NCI-H345 treated with DMSO at 0.1 percent for 48 hours (cell line): ENCODE data around the gene SCD.
"Not testable (repeated sequence)": the region's sequence is repeated elsewhere in the genome, so short reads cannot be mapped to it uniquely, and the experiment has no call there.

Source experiments
- DNase-seq: peaks from one replicate; lab custom pipeline; 2025; ENCODE audit not compliant: unreplicated experiment; lab: John Stamatoyannopoulos, UW

SCD gene

GRCh38 chr10:100346765-100347567 lies at the start of gene SCD:
SCD (plus strand) TSS chr10:100347233; CDS start chr10:100347505, 272 bp downstream.
- peak; percentile 88 for DNase-seq

- no peak for DNase-seq
Measured at GRCh38 chr10:100297242-100297641, 49.8 kb upstream of the SCD start.

- not testable (repeated sequence) for DNase-seq
Measured at GRCh38 chr10:100301123-100301522, 45.9 kb upstream of the SCD start.

- DNase-seq, result peak; percentile 8
Measured at GRCh38 chr10:100303724-100304319, 43.2 kb upstream of the SCD start.

- no peak for DNase-seq
Measured at GRCh38 chr10:100304414-100304813, 42.6 kb upstream of the SCD start.

DNA sequence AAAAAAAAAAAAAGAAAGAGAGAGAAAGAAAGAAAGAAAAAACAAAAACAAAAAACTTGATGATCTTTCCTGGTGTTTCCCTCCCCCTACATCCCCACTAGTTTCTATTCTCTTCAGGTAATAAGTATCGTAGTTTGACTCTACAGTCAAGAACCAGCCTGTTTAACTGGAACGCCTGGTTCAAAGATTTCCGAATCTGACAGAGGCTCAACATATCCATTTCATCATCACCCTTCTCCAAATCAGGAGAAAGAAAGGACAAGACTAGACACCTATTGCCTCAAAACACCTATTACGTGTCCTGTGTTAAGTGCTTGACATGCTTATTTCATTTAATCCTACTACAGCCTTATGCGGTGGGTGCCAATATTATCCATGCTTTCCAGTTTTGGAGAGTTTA lies 40.2 kb upstream of the SCD start:
- DNase-seq, result no peak

- DNase-seq, result no peak
Measured at GRCh38 chr10:100307684-100308083, 39.3 kb upstream of the SCD start.

GRCh38 chr10:100311298-100311697 lies 35.7 kb upstream of the SCD start:
- DNase-seq, result no peak

- DNase-seq, result no peak
Measured at GRCh38 chr10:100315615-100316014, 31.4 kb upstream of the SCD start.

GRCh38 chr10:100318207-100318606 lies 28.8 kb upstream of the SCD start:
- DNase-seq, result no peak

DNA sequence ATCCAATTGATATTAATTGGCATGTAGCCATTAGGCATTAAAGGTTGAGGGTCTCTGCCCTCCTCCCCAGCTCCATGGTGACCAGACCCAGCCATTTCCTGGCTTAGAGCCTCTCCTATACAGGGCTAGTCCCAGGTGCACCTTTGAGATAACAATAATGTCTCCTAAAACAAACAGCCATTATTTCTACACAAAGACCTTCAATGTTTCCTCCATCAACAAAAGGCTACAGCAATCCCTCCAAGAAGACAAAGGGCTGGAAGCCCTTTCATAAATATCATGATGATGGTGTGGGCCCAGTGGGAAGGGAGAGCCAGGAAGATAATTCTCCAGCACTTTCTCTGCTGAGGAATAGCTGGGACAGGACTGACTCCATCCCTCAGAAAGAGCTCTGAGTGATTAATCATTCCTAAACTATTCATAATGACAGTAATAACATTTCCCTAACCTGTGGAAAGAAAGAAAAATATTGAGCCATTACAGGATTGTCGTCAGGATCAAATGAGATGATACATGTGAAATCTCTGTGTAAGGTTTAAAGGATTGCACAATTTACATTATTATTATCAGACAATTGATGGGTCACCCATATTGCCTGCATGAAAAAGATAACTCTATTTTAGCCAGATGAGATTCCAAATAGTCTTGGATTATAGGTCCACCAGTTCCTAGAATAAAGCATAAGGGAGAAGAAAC lies 27.2 kb upstream of the SCD start:
- peak; percentile 18 for DNase-seq

DNA sequence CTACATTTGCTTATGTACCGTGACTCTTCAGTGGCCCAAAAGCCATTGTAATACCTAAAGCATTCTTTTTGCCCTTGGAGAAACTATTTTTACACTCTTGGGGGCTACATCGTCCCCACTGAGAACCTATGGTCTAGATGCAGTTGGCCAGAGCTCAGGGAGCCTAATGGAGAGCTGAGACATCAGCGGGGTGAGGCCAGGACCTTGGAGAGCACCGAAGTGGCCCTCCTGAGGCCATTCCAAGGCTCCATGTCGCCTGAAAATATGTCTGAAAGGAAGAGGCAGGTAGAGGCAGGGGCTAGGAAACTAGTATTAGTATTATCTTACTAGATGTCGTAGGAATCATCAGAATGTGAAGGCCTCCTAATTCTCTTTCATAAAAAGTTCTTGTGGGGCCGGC lies 21.9 kb upstream of the SCD start:
- no peak for DNase-seq

GRCh38 chr10:100327007-100327717 lies 19.9 kb upstream of the SCD start:
- DNase-seq, result no peak

DNA sequence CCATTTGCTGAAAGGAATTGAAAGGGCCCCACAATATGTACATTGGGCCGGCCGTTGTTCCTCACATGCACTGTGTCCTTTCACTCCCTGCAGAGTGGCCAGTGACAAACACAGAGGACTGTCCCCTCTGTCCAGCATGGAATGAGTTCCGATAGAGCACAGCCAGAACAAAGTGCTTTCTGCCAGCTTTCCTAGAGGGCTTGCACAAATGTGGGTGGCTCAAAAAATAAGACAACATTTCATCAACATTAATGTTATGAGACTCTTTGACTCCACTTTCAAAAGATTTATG lies 19.4 kb upstream of the SCD start:
- no peak for DNase-seq

- no peak for DNase-seq
Measured at GRCh38 chr10:100328198-100328597, 18.8 kb upstream of the SCD start.

- no peak for DNase-seq
Measured at GRCh38 chr10:100330079-100330478, 17.0 kb upstream of the SCD start, which contains the start of gene PKD2L1. PKD2L1 (minus strand) TSS chr10:100330228; CDS start chr10:100330103, 125 bp downstream.

DNA sequence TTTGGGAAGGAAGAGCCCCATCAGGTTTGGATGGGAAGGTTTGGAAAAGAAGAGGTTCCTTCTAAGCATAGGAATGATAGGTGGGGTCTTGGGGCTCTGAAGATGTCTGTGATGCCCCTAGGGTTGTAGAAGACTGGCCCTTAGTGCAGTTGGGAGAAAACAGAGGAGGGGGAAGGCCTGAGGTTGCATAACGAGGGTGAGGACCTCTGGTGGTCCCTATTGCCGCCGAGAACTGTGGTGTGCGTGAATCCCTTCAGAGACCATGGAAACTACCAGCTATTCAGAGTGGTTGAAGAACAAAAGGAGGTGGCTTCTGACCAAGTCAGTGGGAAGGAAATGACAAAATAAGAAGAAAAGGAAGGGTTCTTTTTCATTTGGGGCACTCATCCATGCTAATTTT lies 13.9 kb upstream of the SCD start:
- no peak for DNase-seq

DNA sequence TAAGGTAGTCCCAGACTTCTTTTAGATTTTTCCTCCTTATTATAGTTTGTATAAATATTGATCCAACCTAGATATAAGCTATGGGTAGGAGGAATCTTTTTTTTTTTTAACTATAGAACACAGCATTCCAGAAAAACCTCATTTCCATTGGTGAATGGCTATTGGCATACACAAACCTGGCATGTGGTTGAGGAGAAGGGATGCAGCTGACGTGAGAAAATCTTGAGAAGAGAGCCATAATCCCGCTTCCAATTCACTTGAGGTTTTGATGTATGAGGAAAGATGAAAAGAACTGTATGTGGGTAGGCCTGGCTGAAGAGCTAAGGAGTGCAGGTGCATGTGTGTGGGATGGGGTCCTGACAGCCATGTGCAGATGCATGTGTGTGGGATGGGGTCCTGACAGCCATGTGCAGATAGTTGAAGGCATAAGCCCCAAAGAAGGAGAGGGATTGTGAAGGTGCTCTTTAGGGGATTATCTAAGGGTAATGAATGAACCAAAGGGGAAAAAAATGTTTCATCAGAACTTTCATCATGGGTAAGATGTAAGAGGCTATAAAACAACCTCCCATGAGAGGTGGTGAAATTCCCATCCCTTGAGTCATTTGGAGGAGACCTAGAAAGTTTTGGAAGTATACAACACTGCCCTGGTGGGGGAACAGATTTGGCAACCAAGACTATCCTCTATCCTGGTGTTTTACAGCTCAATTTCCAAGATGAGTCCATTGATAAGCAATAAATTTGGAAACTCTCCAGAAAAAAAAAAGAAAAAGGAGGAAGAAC lies 13.2 kb upstream of the SCD start:
- no peak for DNase-seq

DNA sequence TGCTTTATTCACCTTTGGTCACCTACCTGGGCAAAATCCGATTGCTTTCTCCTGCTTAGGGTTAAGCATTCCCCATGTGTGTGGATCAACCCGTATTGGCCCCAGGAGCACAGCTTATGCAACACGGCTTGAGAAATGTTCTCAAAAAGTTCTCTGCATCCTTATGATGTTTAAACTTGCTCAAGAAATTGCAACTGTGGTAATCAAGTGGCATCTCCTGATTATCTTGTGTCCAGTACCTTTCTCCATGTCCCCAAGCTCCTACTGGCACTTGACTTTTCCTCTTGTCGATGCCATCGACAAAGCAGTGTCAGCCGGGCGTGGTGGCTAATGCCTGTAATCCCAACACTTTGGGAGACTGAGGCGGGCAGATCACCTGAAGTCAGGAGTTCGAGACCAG lies 12.3 kb upstream of the SCD start:
- DNase-seq, result no peak

- peak; percentile 8 for DNase-seq
Measured at GRCh38 chr10:100338434-100339036, 8.5 kb upstream of the SCD start.
